Measurements from ENCODE around the gene ETV6.
A peak's percentile ranks its signal among the peaks of the same experiment; 100 is the strongest.

Gene ETV6

GRCh38 chr12:11641522-11641921 lies 8.0 kb upstream of the ETV6 start:
- in situ Hi-C loops (cut with MboI; ENCODE audit: low sequenced_read_pairs, unreplicated experiment) = no loop called here
- TF ChIP-seq, protein P1, sequence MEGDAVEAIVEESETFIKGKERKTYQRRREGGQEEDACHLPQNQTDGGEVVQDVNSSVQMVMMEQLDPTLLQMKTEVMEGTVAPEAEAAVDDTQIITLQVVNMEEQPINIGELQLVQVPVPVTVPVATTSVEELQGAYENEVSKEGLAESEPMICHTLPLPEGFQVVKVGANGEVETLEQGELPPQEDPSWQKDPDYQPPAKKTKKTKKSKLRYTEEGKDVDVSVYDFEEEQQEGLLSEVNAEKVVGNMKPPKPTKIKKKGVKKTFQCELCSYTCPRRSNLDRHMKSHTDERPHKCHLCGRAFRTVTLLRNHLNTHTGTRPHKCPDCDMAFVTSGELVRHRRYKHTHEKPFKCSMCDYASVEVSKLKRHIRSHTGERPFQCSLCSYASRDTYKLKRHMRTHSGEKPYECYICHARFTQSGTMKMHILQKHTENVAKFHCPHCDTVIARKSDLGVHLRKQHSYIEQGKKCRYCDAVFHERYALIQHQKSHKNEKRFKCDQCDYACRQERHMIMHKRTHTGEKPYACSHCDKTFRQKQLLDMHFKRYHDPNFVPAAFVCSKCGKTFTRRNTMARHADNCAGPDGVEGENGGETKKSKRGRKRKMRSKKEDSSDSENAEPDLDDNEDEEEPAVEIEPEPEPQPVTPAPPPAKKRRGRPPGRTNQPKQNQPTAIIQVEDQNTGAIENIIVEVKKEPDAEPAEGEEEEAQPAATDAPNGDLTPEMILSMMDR (IDR thresholded peaks at IDR 0.05; ENCODE audit: borderline replicate concordance, control extremely low read depth, extremely low read depth, insufficient read depth, missing control alignments) = no peak
- DNase-seq (ENCODE audit: low spot score) = no peak

- TF ChIP-seq, protein P1 (IDR thresholded peaks at IDR 0.05; ENCODE audit: borderline replicate concordance, control extremely low read depth, extremely low read depth, insufficient read depth, missing control alignments) = no peak
- in situ Hi-C loops (cut with MboI; ENCODE audit: low sequenced_read_pairs, unreplicated experiment) = no loop called here
- DNase-seq (ENCODE audit: low spot score) = no peak
Measured at GRCh38 chr12:11642785-11643184, 6.7 kb upstream of the ETV6 start.

DNA sequence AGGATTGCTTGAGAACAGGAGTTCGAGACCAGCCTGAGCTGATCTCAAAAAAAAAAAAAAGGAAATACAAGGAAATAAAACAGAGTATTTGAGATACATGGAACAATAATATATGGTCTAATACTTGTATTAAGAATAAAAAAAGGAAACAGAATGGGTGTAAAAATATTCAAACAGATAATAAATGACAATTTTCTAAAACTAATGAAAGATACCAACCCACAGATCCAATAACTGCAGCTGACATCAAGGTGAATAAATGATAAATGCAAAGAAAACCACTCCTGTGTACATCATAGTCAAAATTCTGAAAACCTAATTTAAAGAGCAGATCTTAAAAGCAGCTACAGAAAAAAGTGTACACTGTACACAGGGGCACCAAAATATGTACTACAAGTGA lies 4.1 kb upstream of the ETV6 start:
- in situ Hi-C loops (cut with MboI; ENCODE audit: low sequenced_read_pairs, unreplicated experiment) = no loop called here
- TF ChIP-seq, protein P1 (IDR thresholded peaks at IDR 0.05; ENCODE audit: borderline replicate concordance, control extremely low read depth, extremely low read depth, insufficient read depth, missing control alignments) = no peak
- DNase-seq (ENCODE audit: low spot score) = no peak

- in situ Hi-C loops (cut with MboI; ENCODE audit: low sequenced_read_pairs, unreplicated experiment) = no loop called here
- TF ChIP-seq, protein P1 (IDR thresholded peaks at IDR 0.05; ENCODE audit: borderline replicate concordance, control extremely low read depth, extremely low read depth, insufficient read depth, missing control alignments) = no peak
- peak; percentile 85 for DNase-seq (ENCODE audit: low spot score)
Measured at GRCh38 chr12:11648514-11649412, 711 bp upstream of the ETV6 start.

DNA sequence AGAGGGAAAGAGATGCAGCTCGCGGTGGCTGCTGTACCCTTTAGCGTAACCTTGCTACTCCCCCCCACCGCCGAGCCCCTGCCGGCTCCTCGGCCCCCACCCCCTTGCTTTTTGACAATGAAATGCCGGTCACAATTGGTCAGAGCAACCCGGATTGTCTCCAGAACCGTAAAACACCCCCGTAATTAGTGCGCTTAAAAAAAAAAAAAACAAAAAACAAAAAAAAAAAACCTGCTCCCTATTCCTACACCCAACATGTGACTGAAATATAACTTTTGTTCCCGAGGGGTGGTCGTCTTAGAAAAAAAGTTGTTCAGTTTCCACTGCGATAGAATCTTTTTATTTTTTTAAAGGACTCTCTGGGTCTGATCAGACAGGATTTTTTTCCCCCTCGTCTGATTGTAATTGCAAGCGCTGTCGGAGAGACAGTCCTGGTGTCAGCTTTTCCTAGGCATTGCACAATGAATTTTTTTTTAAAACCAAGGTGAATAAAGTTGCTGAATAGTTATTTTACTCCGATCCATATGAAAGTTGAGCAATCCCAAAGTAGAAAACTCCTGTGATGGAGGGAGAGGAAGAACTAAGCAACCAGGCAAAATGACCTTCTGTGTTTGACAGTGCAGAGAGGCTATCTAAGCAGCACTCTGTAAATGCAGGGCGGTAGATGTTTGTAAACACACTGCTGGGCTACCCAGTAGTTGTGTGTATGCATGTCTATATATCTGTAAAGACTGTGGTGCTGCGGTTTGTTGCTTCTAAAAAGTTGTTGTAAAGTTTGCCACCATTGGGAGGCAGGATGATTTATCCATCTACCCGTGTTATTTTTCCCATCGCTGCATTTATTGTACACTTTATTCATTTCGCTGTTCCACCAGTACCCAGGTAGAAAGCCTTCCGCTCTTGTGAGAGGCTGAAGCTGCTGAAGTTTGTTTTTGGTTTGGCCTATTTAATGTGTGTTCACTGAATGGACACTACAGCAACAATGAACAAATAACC lies 1.1 kb downstream of the ETV6 start:
- TF ChIP-seq, protein P1 (IDR thresholded peaks at IDR 0.05; ENCODE audit: borderline replicate concordance, control extremely low read depth, extremely low read depth, insufficient read depth, missing control alignments) = no peak
- no peak for DNase-seq (ENCODE audit: low spot score)
- in situ Hi-C loops (cut with MboI; ENCODE audit: low sequenced_read_pairs, unreplicated experiment) = no loop called here

DNA sequence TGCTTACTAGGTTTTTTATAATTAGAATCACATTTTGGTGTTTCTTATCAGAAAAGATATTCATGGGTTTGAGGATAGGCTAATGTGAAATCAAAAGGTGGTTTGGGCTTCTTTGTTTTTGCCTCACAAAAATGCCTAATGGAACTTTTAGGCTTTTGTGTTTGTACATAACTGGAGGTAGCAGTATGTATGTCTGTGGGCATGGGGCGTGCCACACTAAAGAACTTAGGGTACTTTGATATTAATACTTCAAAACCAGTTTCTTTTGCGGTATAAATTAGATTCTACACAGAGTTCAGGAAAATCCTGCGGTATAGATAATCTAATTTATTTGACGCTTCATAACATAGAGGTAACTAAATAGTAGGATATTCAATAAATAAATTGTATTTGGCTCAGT lies 1.9 kb downstream of the ETV6 start:
- no peak for DNase-seq (ENCODE audit: low spot score)
- TF ChIP-seq, protein P1 (IDR thresholded peaks at IDR 0.05; ENCODE audit: borderline replicate concordance, control extremely low read depth, extremely low read depth, insufficient read depth, missing control alignments) = no peak
- in situ Hi-C loops (cut with MboI; ENCODE audit: low sequenced_read_pairs, unreplicated experiment) = no loop called here

All from GM13976 (cell line).